A673 (cell line): ENCODE data around the gene CFAP58.

Source experiments
- CTCF ChIP-seq: fragments of 300-800, 200-600 bp; sonication (generic); conservative IDR thresholded peaks from 2 replicates; pipeline ENCODE4 v1.5.1; 2017; ENCODE audit warnings: low read depth, mild to moderate bottlenecking, antibody characterized with exemption, low read length, moderate library complexity, mixed read lengths
- EZH2 ChIP-seq: fragments of 200-600 bp; sonication (generic); IDR thresholded peaks from 2 replicates; pipeline ENCODE4 v1.6.1; 2017; ENCODE audit warnings: borderline replicate concordance, low read depth, mild to moderate bottlenecking, mixed read lengths, antibody characterized with exemption, low read length; ENCODE audit not compliant: poor library complexity, severe bottlenecking

- TF ChIP-seq EZH2 = no peak
- TF ChIP-seq CTCF = no peak
Observed at GRCh38 chr10:104333728-104334373, 19.8 kb upstream of the CFAP58 start.
